ENCODE results near the gene KCTD12.

DNA sequence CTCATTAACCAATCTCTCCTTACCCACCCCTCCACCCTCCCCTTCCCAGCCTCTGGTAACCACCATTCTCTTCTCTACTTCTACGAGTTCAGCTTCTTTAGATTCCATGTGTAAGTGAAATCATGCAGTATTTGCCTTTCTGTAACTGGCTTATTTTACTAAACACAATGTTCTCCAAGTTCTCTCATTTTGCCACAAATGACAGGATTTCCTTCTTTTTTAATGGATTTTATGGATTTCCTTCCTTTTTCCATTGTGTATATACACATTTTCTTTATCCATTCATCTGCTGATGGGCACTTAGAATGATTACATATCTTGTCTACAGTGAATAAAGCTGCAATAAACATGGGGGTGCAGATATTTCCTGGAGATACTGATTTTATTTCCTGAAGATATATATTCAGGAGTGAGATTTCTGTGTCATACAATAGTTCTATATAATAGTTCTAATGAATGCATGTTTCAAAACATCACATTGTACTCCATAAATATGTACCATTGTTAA lies 20.2 kb downstream of the KCTD12 start:
- TF ChIP-seq, protein P1, sequence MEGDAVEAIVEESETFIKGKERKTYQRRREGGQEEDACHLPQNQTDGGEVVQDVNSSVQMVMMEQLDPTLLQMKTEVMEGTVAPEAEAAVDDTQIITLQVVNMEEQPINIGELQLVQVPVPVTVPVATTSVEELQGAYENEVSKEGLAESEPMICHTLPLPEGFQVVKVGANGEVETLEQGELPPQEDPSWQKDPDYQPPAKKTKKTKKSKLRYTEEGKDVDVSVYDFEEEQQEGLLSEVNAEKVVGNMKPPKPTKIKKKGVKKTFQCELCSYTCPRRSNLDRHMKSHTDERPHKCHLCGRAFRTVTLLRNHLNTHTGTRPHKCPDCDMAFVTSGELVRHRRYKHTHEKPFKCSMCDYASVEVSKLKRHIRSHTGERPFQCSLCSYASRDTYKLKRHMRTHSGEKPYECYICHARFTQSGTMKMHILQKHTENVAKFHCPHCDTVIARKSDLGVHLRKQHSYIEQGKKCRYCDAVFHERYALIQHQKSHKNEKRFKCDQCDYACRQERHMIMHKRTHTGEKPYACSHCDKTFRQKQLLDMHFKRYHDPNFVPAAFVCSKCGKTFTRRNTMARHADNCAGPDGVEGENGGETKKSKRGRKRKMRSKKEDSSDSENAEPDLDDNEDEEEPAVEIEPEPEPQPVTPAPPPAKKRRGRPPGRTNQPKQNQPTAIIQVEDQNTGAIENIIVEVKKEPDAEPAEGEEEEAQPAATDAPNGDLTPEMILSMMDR (IDR thresholded peaks at IDR 0.05): no peak
- TF ChIP-seq POLR2A (IDR thresholded peaks at IDR 0.05) (no peak), POLR2AphosphoS5 (IDR thresholded peaks at IDR 0.05; ENCODE audit: insufficient read depth in 1 of 2, low read depth in 1 of 2) (no peak)

Measured in vagina (tissue), 2 donors.